H9 (cell line): ENCODE measurements around the gene GPR89A. TPM values are rescaled to one million over a fixed set of nuclear protein-coding genes. Genes with fewer than 3 reads are reported as not detected.

Source experiments
- DNase-seq: peaks from one replicate; pipeline ENCODE4 v3.0.0-alpha.2; 2017
- H2AFZ ChIP-seq: one replicate; pipeline ENCODE4 v1.6.1; 2013; ENCODE audit warnings: mild to moderate bottlenecking, low read length, control low read depth, moderate library complexity
- H2AK5ac ChIP-seq: 2 replicates; pipeline ENCODE4 v1.6.1; 2013; ENCODE audit warnings: low read length, control low read depth, mixed read lengths; ENCODE audit not compliant: insufficient read length
- H2BK120ac ChIP-seq: one replicate; pipeline ENCODE4 v1.6.1; 2013; ENCODE audit warnings: low read depth, mild to moderate bottlenecking, low read length, control low read depth, inconsistent platforms; ENCODE audit not compliant: poor library complexity, severe bottlenecking
- H2BK12ac ChIP-seq: 2 replicates; pipeline ENCODE4 v1.6.1; 2013; ENCODE audit warnings: low read length, control low read depth, mixed read lengths, low read depth; ENCODE audit not compliant: insufficient read length
- H2BK15ac ChIP-seq: 2 replicates; pipeline ENCODE4 v1.6.1; 2013; ENCODE audit warnings: low read depth, low read length, control low read depth
- H2BK20ac ChIP-seq: one replicate; pipeline ENCODE4 v1.6.1; 2013; ENCODE audit warnings: low read depth, mild to moderate bottlenecking, low read length, control low read depth, inconsistent platforms; ENCODE audit not compliant: poor library complexity, severe bottlenecking
- H2BK5ac ChIP-seq: 2 replicates; pipeline ENCODE4 v1.6.1; 2013; ENCODE audit warnings: low read length, control low read depth, mixed read lengths; ENCODE audit not compliant: insufficient read length
- H3K14ac ChIP-seq: 2 replicates; pipeline ENCODE4 v1.6.1; 2013; ENCODE audit warnings: low read length, control low read depth; ENCODE audit not compliant: insufficient read depth
- H3K18ac ChIP-seq: 2 replicates; pipeline ENCODE4 v1.6.1; 2013; ENCODE audit warnings: low read depth, mild to moderate bottlenecking, mixed read lengths, low read length, control low read depth; ENCODE audit not compliant: insufficient read length
- H3K23ac ChIP-seq: 2 replicates; pipeline ENCODE4 v1.6.1; 2013; ENCODE audit warnings: low read length, control low read depth, mixed read lengths, low read depth; ENCODE audit not compliant: insufficient read length
- H3K23me2 ChIP-seq: 2 replicates; pipeline ENCODE4 v1.6.1; 2013; ENCODE audit warnings: low read depth, mild to moderate bottlenecking, mixed read lengths, low read length, control low read depth; ENCODE audit not compliant: insufficient read length, poor library complexity, severe bottlenecking
- H3K27ac ChIP-seq: 2 replicates; pipeline ENCODE4 v1.5.1; 2013; ENCODE audit warnings: low read length, control low read depth, mixed read lengths, low read depth; ENCODE audit not compliant: insufficient read length
- H3K27me3 ChIP-seq: 2 replicates; pipeline ENCODE4 v1.6.1; 2013; ENCODE audit warnings: low read length, control low read depth, inconsistent platforms; ENCODE audit not compliant: insufficient read depth
- H3K4ac ChIP-seq: 2 replicates; pipeline ENCODE4 v1.6.1; 2013; ENCODE audit warnings: low read depth, mild to moderate bottlenecking, control low read depth, inconsistent platforms, low read length, moderate library complexity
- H3K4me1 ChIP-seq: 2 replicates; pipeline ENCODE4 v1.6.1; 2013; ENCODE audit warnings: low read length, control low read depth, inconsistent platforms; ENCODE audit not compliant: insufficient read depth
- H3K4me2 ChIP-seq: 2 replicates; pipeline ENCODE4 v1.6.1; 2013; ENCODE audit warnings: low read length, control low read depth, mixed read lengths; ENCODE audit not compliant: insufficient read length, insufficient read depth
- H3K56ac ChIP-seq: 2 replicates; pipeline ENCODE4 v1.6.1; 2013; ENCODE audit warnings: low read depth, mild to moderate bottlenecking, mixed read lengths, low read length, control low read depth; ENCODE audit not compliant: insufficient read length
- H3K79me1 ChIP-seq: 2 replicates; pipeline ENCODE4 v1.6.1; 2013; ENCODE audit warnings: low read depth, mild to moderate bottlenecking, moderate library complexity, low read length, control low read depth, inconsistent platforms; ENCODE audit not compliant: insufficient read depth, poor library complexity, severe bottlenecking
- H3K79me2 ChIP-seq: 2 replicates; pipeline ENCODE4 v1.6.1; 2013; ENCODE audit warnings: low read length, control low read depth, inconsistent platforms; ENCODE audit not compliant: insufficient read depth
- H3K9ac ChIP-seq: 2 replicates; pipeline ENCODE4 v1.6.1; 2013; ENCODE audit warnings: low read length, control low read depth, mixed read lengths; ENCODE audit not compliant: insufficient read length; ENCODE audit errors: extremely low read depth
- H3K9me3 ChIP-seq: one replicate; pipeline ENCODE4 v1.6.1; 2013; ENCODE audit warnings: low read depth, low read length, inconsistent platforms; ENCODE audit not compliant: control insufficient read depth
- H3T11ph ChIP-seq: one replicate; pipeline ENCODE4 v1.6.1; 2013; ENCODE audit warnings: mild to moderate bottlenecking, low read length, control low read depth, inconsistent platforms
- H4K20me1 ChIP-seq: one replicate; pipeline ENCODE4 v1.6.1; 2013; ENCODE audit not compliant: control insufficient read depth, insufficient read length, insufficient read depth
- H4K5ac ChIP-seq: 2 replicates; pipeline ENCODE4 v1.6.1; 2013; ENCODE audit warnings: low read depth, mild to moderate bottlenecking, mixed read lengths, low read length, control low read depth; ENCODE audit not compliant: insufficient read length
- H4K8ac ChIP-seq: replicated peaks from 2 replicates; pipeline ENCODE4 v1.6.1; 2013; ENCODE audit warnings: low read length, control low read depth, mixed read lengths, low read depth; ENCODE audit not compliant: insufficient read length
- H4K91ac ChIP-seq: 2 replicates; pipeline ENCODE4 v1.6.1; 2013; ENCODE audit warnings: low read depth, mild to moderate bottlenecking, moderate library complexity, mixed read lengths, low read length, control low read depth; ENCODE audit not compliant: insufficient read length
- H3K27ac Mint-ChIP-seq, 3 experiments: 2 replicates in 2 of 3; 3 replicates in 1 of 3; pipeline ENCODE4 v1.8.0; 2020 to 2021; ENCODE audit warnings: mixed read lengths in 3 of 3, mild to moderate bottlenecking in 1 of 3, moderate library complexity in 1 of 3
- H3K27me3 Mint-ChIP-seq: 2 replicates; pipeline ENCODE4 v1.8.0; 2021; ENCODE audit warnings: low read depth, mild to moderate bottlenecking, moderate library complexity, mixed read lengths
- H3K36me3 Mint-ChIP-seq, 3 experiments: 2 replicates in 2 of 3; 3 replicates in 1 of 3; pipeline ENCODE4 v1.8.0; 2020 to 2021; ENCODE audit warnings: low read depth in 3 of 3, mixed read lengths in 3 of 3; ENCODE audit not compliant: insufficient read depth in 1 of 3
- H3K4me1 Mint-ChIP-seq, 2 experiments: 2 replicates each; pipeline ENCODE4 v1.8.0; 2020; ENCODE audit warnings: mixed read lengths in 2 of 2
- H3K4me3 Mint-ChIP-seq, 2 experiments: 2 replicates in 1 of 2; 3 replicates in 1 of 2; pipeline ENCODE4 v1.8.0; 2020 to 2021; ENCODE audit warnings: mild to moderate bottlenecking in 2 of 2, mixed read lengths in 2 of 2, moderate library complexity in 1 of 2
- H3K9me3 Mint-ChIP-seq, 2 experiments: 2 replicates in 1 of 2; 3 replicates in 1 of 2; pipeline ENCODE4 v1.8.0; 2020; ENCODE audit warnings: mild to moderate bottlenecking in 2 of 2, mixed read lengths in 2 of 2, moderate library complexity in 1 of 2
- CTCF ChIP-seq: fragments of 200-600 bp; sonication (generic); conservative IDR thresholded peaks from 3 replicates; pipeline ENCODE4 v1.8.0; 2021; ENCODE audit warnings: antibody characterized with exemption, mild to moderate bottlenecking
- WGBS: extraction: QIAGEN DNeasy Blood & Tissue Kit; methylation state at CpG from one replicate; pipeline ENCODE4 v1.1.7; 2013; ENCODE audit warnings: missing lambda C conversion rate, low lambda C conversion rate, mixed read lengths; ENCODE audit not compliant: insufficient read length; ENCODE audit errors: extremely low coverage; 5-methylcytosine and 5-hydroxymethylcytosine counted together
- total RNA-seq: library from RNA; stranded (reverse); gene quantifications from 2 replicates; pipeline ENCODE4 v1.2.1, GENCODE V29; 2021

Gene GPR89A
- total RNA-seq, 1 experiment from 2014 or later = 30.1 TPM

- no peak overlapping the region for H2BK5ac ChIP-seq
- no peak overlapping the region for H4K8ac ChIP-seq
- no peak overlapping the region for H4K91ac ChIP-seq
- H3K9me3 ChIP-seq = no peaks in the 10 kb centered on the region
- H3K79me2 ChIP-seq = no peaks in the 10 kb centered on the region
- no peak overlapping the region for H4K5ac ChIP-seq
- Mint-ChIP-seq H3K4me1 (no peaks in the 10 kb centered on the region; a peak in 1 of 4 replicates), H3K4me3 (no peak overlapping the region), H3K36me3 (no peaks in the 10 kb centered on the region), H3K9me3 (no peaks in the 10 kb centered on the region), H3K27me3 (peaks cover 9% of the 10 kb centered on the region), H3K27ac (0 out of 7 replicates have a peak overlapping the region, but pooled peaks of 1 of the 3 experiments have one; percentile 6)
- H2BK12ac ChIP-seq = no peak overlapping the region
- H2BK20ac ChIP-seq = no peak overlapping the region
- no peak overlapping the region for H3K18ac ChIP-seq
- no peak overlapping the region for H2AK5ac ChIP-seq
- no CpG with 5 or more reads among the region's 5 CpGs for WGBS
- no peak overlapping the region for H3K56ac ChIP-seq
- H3K9ac ChIP-seq = no peak overlapping the region
- H2AFZ ChIP-seq = no peak overlapping the region
- H3K27ac ChIP-seq = no peak overlapping the region
- H3K23me2 ChIP-seq = no peaks in the 10 kb centered on the region
- no peaks in the 10 kb centered on the region for H3K79me1 ChIP-seq
- no peaks in the 10 kb centered on the region for H3K27me3 ChIP-seq
- H3K4ac ChIP-seq = no peak overlapping the region
- no peak overlapping the region for H3T11ph ChIP-seq
- no peak overlapping the region for H3K14ac ChIP-seq
- no peak for DNase-seq
- H3K4me2 ChIP-seq = no peak overlapping the region
- H2BK15ac ChIP-seq = no peak overlapping the region
- no peak for TF ChIP-seq CTCF
- H4K20me1 ChIP-seq = no peaks in the 10 kb centered on the region
- no peak overlapping the region for H3K23ac ChIP-seq
- no peak overlapping the region for H2BK120ac ChIP-seq
- H3K4me1 ChIP-seq = no peaks in the 10 kb centered on the region
Measured at GRCh38 chr1:145695821-145696629, 88.2 kb downstream of the GPR89A start.
